Epithelial cell of esophagus (primary cell): ENCODE results near the gene LRRC4B.

Experiments used
- DNase-seq: peaks from one replicate; pipeline ENCODE4 v3.0.0; 2010; ENCODE audit warnings: low read depth
- H3K4me3 ChIP-seq: 2 replicates; pipeline ENCODE4 v1.5.1; 2011; ENCODE audit warnings: mild to moderate bottlenecking, low read length, control low read depth
- TF ChIP-seq, protein P1 (sequence below): IDR thresholded peaks from 2 replicates; pipeline ENCODE4 v1.5.1; 2011; ENCODE audit warnings: low read depth, mild to moderate bottlenecking, low read length, control low read depth, inconsistent platforms; ENCODE audit not compliant: insufficient read depth; ENCODE audit errors: missing control alignments

Gene LRRC4B

DNA sequence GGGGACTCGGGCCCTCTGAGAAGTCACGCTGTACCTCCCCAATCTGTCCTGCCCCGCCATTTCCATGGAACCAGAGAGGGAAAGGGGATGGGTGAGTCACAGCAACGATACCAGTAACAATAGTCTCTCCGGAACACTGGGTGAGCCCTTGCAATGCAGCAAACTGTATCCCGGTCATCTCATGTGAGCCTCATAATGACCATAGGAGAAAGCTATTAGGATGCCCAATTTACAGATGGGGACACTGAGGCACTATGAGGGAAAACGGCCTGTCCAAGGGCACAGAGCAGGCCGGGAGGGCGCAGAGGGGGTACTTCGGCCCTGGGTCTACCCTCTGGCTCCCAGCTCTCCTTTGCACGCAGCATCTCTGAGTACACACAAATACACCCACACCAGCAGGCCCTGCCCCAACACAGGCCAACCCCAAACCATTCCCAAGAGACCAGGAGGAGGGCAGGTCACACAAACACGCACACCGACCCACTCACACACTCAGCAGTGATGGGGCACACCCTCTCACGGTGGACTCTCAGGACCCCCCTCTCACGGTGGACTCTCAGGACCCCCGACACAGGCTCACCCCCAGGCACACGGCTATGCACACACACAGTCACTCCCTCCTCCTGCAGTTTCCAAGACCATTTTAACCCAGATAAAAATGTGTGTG is 18.2 kb downstream of the LRRC4B start:
- TF ChIP-seq, protein P1, sequence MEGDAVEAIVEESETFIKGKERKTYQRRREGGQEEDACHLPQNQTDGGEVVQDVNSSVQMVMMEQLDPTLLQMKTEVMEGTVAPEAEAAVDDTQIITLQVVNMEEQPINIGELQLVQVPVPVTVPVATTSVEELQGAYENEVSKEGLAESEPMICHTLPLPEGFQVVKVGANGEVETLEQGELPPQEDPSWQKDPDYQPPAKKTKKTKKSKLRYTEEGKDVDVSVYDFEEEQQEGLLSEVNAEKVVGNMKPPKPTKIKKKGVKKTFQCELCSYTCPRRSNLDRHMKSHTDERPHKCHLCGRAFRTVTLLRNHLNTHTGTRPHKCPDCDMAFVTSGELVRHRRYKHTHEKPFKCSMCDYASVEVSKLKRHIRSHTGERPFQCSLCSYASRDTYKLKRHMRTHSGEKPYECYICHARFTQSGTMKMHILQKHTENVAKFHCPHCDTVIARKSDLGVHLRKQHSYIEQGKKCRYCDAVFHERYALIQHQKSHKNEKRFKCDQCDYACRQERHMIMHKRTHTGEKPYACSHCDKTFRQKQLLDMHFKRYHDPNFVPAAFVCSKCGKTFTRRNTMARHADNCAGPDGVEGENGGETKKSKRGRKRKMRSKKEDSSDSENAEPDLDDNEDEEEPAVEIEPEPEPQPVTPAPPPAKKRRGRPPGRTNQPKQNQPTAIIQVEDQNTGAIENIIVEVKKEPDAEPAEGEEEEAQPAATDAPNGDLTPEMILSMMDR = no peak
- no peak for DNase-seq
- H3K4me3 ChIP-seq = no peak overlapping the region

- no peak overlapping the region for H3K4me3 ChIP-seq
- DNase-seq = no peak
- TF ChIP-seq, protein P1 = no peak
Measured at GRCh38 chr19:50549059-50549926, 18.9 kb downstream of the LRRC4B start.

- no peak overlapping the region for H3K4me3 ChIP-seq
- TF ChIP-seq, protein P1 = no peak
Measured at GRCh38 chr19:50548191-50549058, 19.8 kb downstream of the LRRC4B start.

GRCh38 chr19:50547385-50548190 is 20.6 kb downstream of the LRRC4B start:
- DNase-seq = no peak
- TF ChIP-seq, protein P1 = no peak
- no peak overlapping the region for H3K4me3 ChIP-seq

More at GRCh38 chr19:50548191-50549058, 19.8 kb downstream of the LRRC4B start:
- DNase-seq = no peak

GRCh38 chr19:50546527-50547221 is 21.6 kb downstream of the LRRC4B start:
- H3K4me3 ChIP-seq = no peak overlapping the region
- TF ChIP-seq, protein P1 = no peak
- no peak for DNase-seq
